Cardiac muscle cell (in vitro differentiated cells and primary cell): ENCODE measurements around the gene SEC61B. TPM values are rescaled to one million over a fixed set of nuclear protein-coding genes. Genes with fewer than 3 reads are reported as not detected.
"Not testable (repeated sequence)": the region's sequence is repeated elsewhere in the genome, so short reads cannot be mapped to it uniquely, and the experiment has no call there.

Experiments
- DNase-seq, 2 donors: peaks; one replicate each; pipeline versions ENCODE4 v3.0.0 to v3.0.0-alpha.2; 2010 to 2017; ENCODE audit warnings: low read depth in 1 of 2, low spot score in 1 of 2
- H3K27ac ChIP-seq: fragments of 200-600 bp; sonication (generic); 2 replicates; pipeline ENCODE4 v1.5.1; 2016
- H3K27me3 ChIP-seq: fragments of 200-600 bp; sonication (generic); 2 replicates; pipeline ENCODE4 v1.6.0; 2016; ENCODE audit warnings: control low read depth
- H3K36me3 ChIP-seq: fragments of 200-600 bp; sonication (generic); 2 replicates; pipeline ENCODE4 v1.5.1; 2016; ENCODE audit warnings: control low read depth
- H3K4me1 ChIP-seq: fragments of 200-600 bp; sonication (generic); 2 replicates; pipeline ENCODE4 v1.8.1; 2017; ENCODE audit warnings: low read depth, mild to moderate bottlenecking, mixed run types
- H3K4me3 ChIP-seq: fragments of 200-600 bp; sonication (generic); 2 replicates; pipeline ENCODE4 v1.5.1; 2016; ENCODE audit warnings: mild to moderate bottlenecking
- H3K9me3 ChIP-seq: fragments of 200-600 bp; sonication (generic); 2 replicates; pipeline ENCODE4 v1.5.1; 2017; ENCODE audit warnings: low read depth, mild to moderate bottlenecking, control low read depth
- polyA plus RNA-seq: library from polyadenylated mRNA; unstranded; fragments of >200 nt; fragmentation: Nextera tagmentation; extraction: Ambion mirVana; gene quantifications from 2 replicates; pipeline ENCODE4 v1.2.1, GENCODE V29; 2016
- total RNA-seq: library from RNA; depleted of rRNA; stranded (reverse); fragments of >200 nt; gene quantifications from 2 replicates; pipeline ENCODE4 v1.2.3, GENCODE V29; 2016
- TF ChIP-seq, protein P1 (sequence below): IDR thresholded peaks from 2 replicates; pipeline ENCODE4 v1.5.1; 2012; ENCODE audit warnings: low read depth, mild to moderate bottlenecking, low read length

Gene SEC61B
- total and polyA plus RNA-seq, 2 experiments from 2014 or later: 57.8 to 213 TPM

- Histone ChIP-seq H3K4me1 (no peaks in the 10 kb centered on the region), H3K27ac (no peak overlapping the region), H3K9me3 (no peaks in the 10 kb centered on the region), H3K36me3 (peaks cover 29% of the 10 kb centered on the region), H3K27me3 (no peaks in the 10 kb centered on the region), H3K4me3 (no peak overlapping the region)
- TF ChIP-seq, protein P1, sequence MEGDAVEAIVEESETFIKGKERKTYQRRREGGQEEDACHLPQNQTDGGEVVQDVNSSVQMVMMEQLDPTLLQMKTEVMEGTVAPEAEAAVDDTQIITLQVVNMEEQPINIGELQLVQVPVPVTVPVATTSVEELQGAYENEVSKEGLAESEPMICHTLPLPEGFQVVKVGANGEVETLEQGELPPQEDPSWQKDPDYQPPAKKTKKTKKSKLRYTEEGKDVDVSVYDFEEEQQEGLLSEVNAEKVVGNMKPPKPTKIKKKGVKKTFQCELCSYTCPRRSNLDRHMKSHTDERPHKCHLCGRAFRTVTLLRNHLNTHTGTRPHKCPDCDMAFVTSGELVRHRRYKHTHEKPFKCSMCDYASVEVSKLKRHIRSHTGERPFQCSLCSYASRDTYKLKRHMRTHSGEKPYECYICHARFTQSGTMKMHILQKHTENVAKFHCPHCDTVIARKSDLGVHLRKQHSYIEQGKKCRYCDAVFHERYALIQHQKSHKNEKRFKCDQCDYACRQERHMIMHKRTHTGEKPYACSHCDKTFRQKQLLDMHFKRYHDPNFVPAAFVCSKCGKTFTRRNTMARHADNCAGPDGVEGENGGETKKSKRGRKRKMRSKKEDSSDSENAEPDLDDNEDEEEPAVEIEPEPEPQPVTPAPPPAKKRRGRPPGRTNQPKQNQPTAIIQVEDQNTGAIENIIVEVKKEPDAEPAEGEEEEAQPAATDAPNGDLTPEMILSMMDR: peak; percentile 60
- DNase-seq: peak; percentile 24 to 42
Observed at GRCh38 chr9:99231711-99232110, 9.6 kb downstream of the SEC61B start.

DNA sequence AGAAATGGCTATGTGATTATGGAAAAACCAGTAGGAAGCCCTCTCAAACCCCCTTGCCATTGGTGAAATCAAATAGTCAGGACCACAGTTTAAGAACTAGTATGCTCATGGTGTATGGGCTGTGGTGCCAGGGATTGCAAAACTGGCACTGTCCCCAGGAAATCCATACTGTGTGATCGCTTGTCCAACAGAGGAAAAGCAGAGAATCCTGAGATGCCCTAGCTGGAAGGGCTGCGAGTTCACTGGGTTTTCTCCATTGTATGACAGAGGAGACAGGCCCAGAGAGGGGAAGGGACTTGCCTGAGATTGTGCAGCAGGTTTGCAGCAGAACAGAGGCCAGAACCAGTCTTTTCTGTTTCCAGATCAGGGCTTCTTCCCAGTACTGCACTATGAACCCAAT lies 12.5 kb downstream of the SEC61B start:
- peaks cover 4% of the 10 kb centered on the region for H3K4me1 ChIP-seq
- H3K4me3 ChIP-seq: no peak overlapping the region
- no peaks in the 10 kb centered on the region for H3K9me3 ChIP-seq
- TF ChIP-seq, protein P1: no peak
- H3K27me3 ChIP-seq: no peaks in the 10 kb centered on the region
- H3K27ac ChIP-seq: no peak overlapping the region
- DNase-seq: no peak
- peaks cover 12% of the 10 kb centered on the region for H3K36me3 ChIP-seq

- peaks cover 9% of the 10 kb centered on the region for H3K36me3 ChIP-seq
- H3K4me1 ChIP-seq: peaks cover 4% of the 10 kb centered on the region
- TF ChIP-seq, protein P1: no peak
- H3K9me3 ChIP-seq: no peaks in the 10 kb centered on the region
- H3K27me3 ChIP-seq: no peaks in the 10 kb centered on the region
- no peak overlapping the region for H3K4me3 ChIP-seq
- no peak overlapping the region for H3K27ac ChIP-seq
- DNase-seq: no peak
Observed at GRCh38 chr9:99235069-99235468, 13.0 kb downstream of the SEC61B start.

GRCh38 chr9:99235926-99236634 lies 14.0 kb downstream of the SEC61B start:
- no peak overlapping the region for H3K27ac ChIP-seq
- no peaks in the 10 kb centered on the region for H3K9me3 ChIP-seq

GRCh38 chr9:99237356-99237755 lies 15.3 kb downstream of the SEC61B start:
- DNase-seq: no peak
- no peaks in the 10 kb centered on the region for H3K27me3 ChIP-seq
- no peak overlapping the region for H3K27ac ChIP-seq
- H3K4me1 ChIP-seq: peaks cover 4% of the 10 kb centered on the region
- H3K4me3 ChIP-seq: no peak overlapping the region
- H3K9me3 ChIP-seq: no peaks in the 10 kb centered on the region
- TF ChIP-seq, protein P1: no peak
- no peaks in the 10 kb centered on the region for H3K36me3 ChIP-seq

More at GRCh38 chr9:99235926-99236634, 14.0 kb downstream of the SEC61B start:
- TF ChIP-seq, protein P1: no peak
- peaks cover 2% of the 10 kb centered on the region for H3K36me3 ChIP-seq
- H3K4me3 ChIP-seq: no peak overlapping the region
- H3K27me3 ChIP-seq: no peaks in the 10 kb centered on the region
- peaks cover 4% of the 10 kb centered on the region for H3K4me1 ChIP-seq
- DNase-seq: no peak

DNA sequence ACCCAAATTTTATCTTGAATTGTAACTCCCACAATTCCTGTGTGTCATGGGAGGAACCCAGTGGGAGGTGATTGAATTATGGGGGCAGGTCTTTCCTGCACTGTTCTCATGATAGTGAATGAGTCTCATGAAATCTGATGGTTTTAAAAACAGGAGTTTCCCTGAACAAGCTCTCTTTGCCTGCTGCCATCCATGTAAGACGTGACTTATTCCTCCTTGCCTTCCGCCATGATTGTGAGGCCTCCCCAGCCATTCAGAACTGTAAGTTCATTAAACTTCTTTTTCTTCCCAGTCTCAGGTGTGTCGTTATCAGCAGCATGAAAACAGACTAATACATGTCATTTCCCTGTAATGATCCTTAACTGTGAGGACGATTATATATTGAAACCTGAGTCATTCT lies 15.8 kb downstream of the SEC61B start:
- not testable (repeated sequence) for H3K9me3 ChIP-seq, H3K36me3 ChIP-seq, H3K4me3 ChIP-seq, DNase-seq, H3K4me1 ChIP-seq, H3K27me3 ChIP-seq, H3K27ac ChIP-seq
